HEK293 (cell line): ENCODE results near the gene KRT5.
A peak's percentile ranks its signal among the peaks of the same experiment; 100 is the strongest.

ENCODE experiments used
- CTCF ChIA-PET: fragments of 350-600 bp; formaldehyde crosslinking; extraction: SDS; loops from one replicate; lab custom pipeline; 2021; ENCODE audit warnings: antibody characterized with exemption; lab: Yijun Ruan, JAX
- POLR2A ChIA-PET: fragments of 300-600 bp; formaldehyde crosslinking; extraction: SDS; loops from one replicate; lab custom pipeline; 2020; ENCODE audit warnings: antibody characterized with exemption, inconsistent platforms; lab: Yijun Ruan, JAX
- H3K27ac ChIP-seq: fragments of 200-500 bp; sonication (Bioruptor generic); 2 replicates; pipeline ENCODE4 v1.5.1; 2014; ENCODE audit warnings: low read depth, low read length, control low read depth, inconsistent platforms; ENCODE audit errors: extremely low read depth
- H3K36me3 ChIP-seq, 2 experiments: fragments of 200-500 bp in 1 of 2; sonication (Bioruptor generic) in 1 of 2; 1 replicate in 1 of 2; 2 replicates in 1 of 2; pipeline ENCODE4 v1.5.1; 2014 to 2017; ENCODE audit warnings: inconsistent platforms in 2 of 2, low read length in 2 of 2; ENCODE audit not compliant: control insufficient read depth in 2 of 2, insufficient read depth in 1 of 2
- H3K4me1 ChIP-seq: fragments of 200-500 bp; sonication (Bioruptor generic); 2 replicates; pipeline ENCODE4 v1.5.1; 2014; ENCODE audit warnings: mild to moderate bottlenecking, low read length, inconsistent platforms; ENCODE audit not compliant: control insufficient read depth, insufficient read depth
- H3K4me3 ChIP-seq: 2 replicates; pipeline ENCODE4 v1.5.1; 2011; ENCODE audit warnings: low read depth, mild to moderate bottlenecking, control low read depth, low read length, moderate library complexity
- H3K9me3 ChIP-seq: fragments of 200-500 bp; sonication (Bioruptor generic); 2 replicates; pipeline ENCODE4 v1.5.1; 2014; ENCODE audit warnings: low read depth, low read length, inconsistent platforms; ENCODE audit not compliant: control insufficient read depth, insufficient read depth
- CTCF ChIP-seq: fragments of 450-650 bp; formaldehyde crosslinking; IDR thresholded peaks from 2 replicates; pipeline ENCODE4 v1.5.1; 2016; ENCODE audit warnings: missing biosample characterization, missing genetic modification characterization
- HOXC10 ChIP-seq: sonication (generic); formaldehyde crosslinking; IDR thresholded peaks from 2 replicates; pipeline ENCODE4 v1.8.1; 2023; ENCODE audit warnings: mild to moderate bottlenecking, missing genetic modification reagents
- PRDM10 ChIP-seq: fragments of 450-650 bp; formaldehyde crosslinking; IDR thresholded peaks from 2 replicates; pipeline ENCODE4 v1.5.1; 2016; ENCODE audit warnings: missing biosample characterization, missing genetic modification characterization
- SALL2 ChIP-seq: fragments of 450-650 bp; formaldehyde crosslinking; IDR thresholded peaks from 2 replicates; pipeline ENCODE4 v1.5.0; 2017; ENCODE audit warnings: missing biosample characterization, mild to moderate bottlenecking, missing genetic modification characterization, borderline replicate concordance
- ZBTB44 ChIP-seq: fragments of 450-650 bp; IDR thresholded peaks from 2 replicates; pipeline ENCODE4 v1.5.1; 2018; ENCODE audit warnings: missing biosample characterization, mild to moderate bottlenecking, missing genetic modification characterization
- ZIC2 ChIP-seq: fragments of 450-650 bp; formaldehyde crosslinking; IDR thresholded peaks from 2 replicates; pipeline ENCODE4 v1.5.1; 2016; ENCODE audit warnings: missing biosample characterization, missing genetic modification characterization
- ZNF148 ChIP-seq: fragments of 450-650 bp; formaldehyde crosslinking; IDR thresholded peaks from 2 replicates; pipeline ENCODE4 v1.5.0; 2017; ENCODE audit warnings: missing biosample characterization, missing genetic modification characterization, borderline replicate concordance
- ZNF16 ChIP-seq: fragments of 450-650 bp; formaldehyde crosslinking; IDR thresholded peaks from 2 replicates; pipeline ENCODE4 v1.5.1; 2016; ENCODE audit warnings: low read depth, missing biosample characterization, missing genetic modification characterization
- ZNF18 ChIP-seq: fragments of 450-650 bp; formaldehyde crosslinking; IDR thresholded peaks from 2 replicates; pipeline ENCODE4 v1.5.1; 2016; ENCODE audit warnings: missing biosample characterization, missing genetic modification characterization
- ZNF266 ChIP-seq: fragments of 450-650 bp; formaldehyde crosslinking; IDR thresholded peaks from 2 replicates; pipeline ENCODE4 v1.5.1; 2016; ENCODE audit warnings: missing biosample characterization, missing genetic modification characterization, low read depth
- ZNF549 ChIP-seq: fragments of 450-650 bp; IDR thresholded peaks from 2 replicates; pipeline ENCODE4 v1.5.1; 2018; ENCODE audit warnings: missing biosample characterization, missing genetic modification characterization, mild to moderate bottlenecking, inconsistent platforms, moderate library complexity
- ZNF623 ChIP-seq: fragments of 450-650 bp; formaldehyde crosslinking; IDR thresholded peaks from 2 replicates; pipeline ENCODE4 v1.5.1; 2016; ENCODE audit warnings: missing biosample characterization, missing genetic modification characterization
- ZNF768 ChIP-seq: fragments of 450-650 bp; formaldehyde crosslinking; IDR thresholded peaks from 2 replicates; pipeline ENCODE4 v1.5.1; 2018; ENCODE audit warnings: missing biosample characterization, mild to moderate bottlenecking, missing genetic modification characterization
- ZNF777 ChIP-seq: fragments of 450-650 bp; formaldehyde crosslinking; IDR thresholded peaks from 2 replicates; pipeline ENCODE4 v1.5.1; 2017; ENCODE audit warnings: missing biosample characterization, missing genetic modification characterization, borderline replicate concordance
- ZNF791 ChIP-seq: fragments of 450-650 bp; formaldehyde crosslinking; IDR thresholded peaks from 2 replicates; pipeline ENCODE4 v1.5.1; 2016; ENCODE audit warnings: missing biosample characterization, missing genetic modification characterization
- TF ChIP-seq, protein P1 (sequence below): fragments of 450-650 bp; formaldehyde crosslinking; IDR thresholded peaks from 2 replicates; pipeline ENCODE4 v1.5.1; 2017; ENCODE audit warnings: missing biosample characterization, missing genetic modification characterization

The KRT5 gene

GRCh38 chr12:52542785-52543318 lies 22.7 kb upstream of the KRT5 start (continued):
- TF ChIP-seq PRDM10 (tag by site-specific recombination) (peak; percentile 86), ZNF777 (tag by site-specific recombination) (no peak), SALL2 (tag by site-specific recombination) (no peak), ZNF148 (no peak), ZNF768 (tag by site-specific recombination) (no peak), CTCF (tag by site-specific recombination) (no peak), ZNF18 (no peak), HOXC10 (CRISPR knock-in tag) (no peak), ZNF549 (tag by site-specific recombination) (peak; percentile 85)
- TF ChIP-seq, protein P1, sequence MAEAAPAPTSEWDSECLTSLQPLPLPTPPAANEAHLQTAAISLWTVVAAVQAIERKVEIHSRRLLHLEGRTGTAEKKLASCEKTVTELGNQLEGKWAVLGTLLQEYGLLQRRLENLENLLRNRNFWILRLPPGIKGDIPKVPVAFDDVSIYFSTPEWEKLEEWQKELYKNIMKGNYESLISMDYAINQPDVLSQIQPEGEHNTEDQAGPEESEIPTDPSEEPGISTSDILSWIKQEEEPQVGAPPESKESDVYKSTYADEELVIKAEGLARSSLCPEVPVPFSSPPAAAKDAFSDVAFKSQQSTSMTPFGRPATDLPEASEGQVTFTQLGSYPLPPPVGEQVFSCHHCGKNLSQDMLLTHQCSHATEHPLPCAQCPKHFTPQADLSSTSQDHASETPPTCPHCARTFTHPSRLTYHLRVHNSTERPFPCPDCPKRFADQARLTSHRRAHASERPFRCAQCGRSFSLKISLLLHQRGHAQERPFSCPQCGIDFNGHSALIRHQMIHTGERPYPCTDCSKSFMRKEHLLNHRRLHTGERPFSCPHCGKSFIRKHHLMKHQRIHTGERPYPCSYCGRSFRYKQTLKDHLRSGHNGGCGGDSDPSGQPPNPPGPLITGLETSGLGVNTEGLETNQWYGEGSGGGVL (tag by site-specific recombination), result no peak

- H3K9me3 ChIP-seq, result no peaks in the 10 kb centered on the region
- ChIA-PET CTCF (no interaction called here), POLR2A (no interaction called here)
- H3K36me3 ChIP-seq, result no peaks in the 10 kb centered on the region
- peaks cover 19% of the 10 kb centered on the region for H3K4me1 ChIP-seq
- no peak for TF ChIP-seq ZBTB44 (tag by site-specific recombination)
- no peak for TF ChIP-seq ZNF16
- TF ChIP-seq ZNF777 (tag by site-specific recombination), result no peak
- TF ChIP-seq ZIC2, result no peak
- no peak for TF ChIP-seq ZNF266 (tag by site-specific recombination)
- no peak for TF ChIP-seq ZNF623 (tag by site-specific recombination)
- no peak for TF ChIP-seq ZNF791 (tag by site-specific recombination)
- no peak overlapping the region for H3K27ac ChIP-seq
- no peak overlapping the region for H3K4me3 ChIP-seq
These were observed 22.0 kb upstream of the KRT5 start for GRCh38 chr12:52542157-52542556.
